HepG2 (cell line): ENCODE data around the gene FAR1.

Experiments
- CTCF ChIP-seq: sonication (generic); formaldehyde crosslinking; IDR thresholded peaks from 2 replicates; pipeline ENCODE4 v1.5.0; 2020; ENCODE audit warnings: mild to moderate bottlenecking, missing genetic modification reagents, moderate library complexity
- GATA4 ChIP-seq: sonication (generic); IDR thresholded peaks from 2 replicates; pipeline ENCODE4 v1.6.1; 2016; ENCODE audit warnings: antibody characterized with exemption, low read depth, borderline replicate concordance
- JUND ChIP-seq: sonication (generic); formaldehyde crosslinking; IDR thresholded peaks from 2 replicates; pipeline ENCODE4 v1.8.0; 2022; ENCODE audit warnings: mild to moderate bottlenecking, missing genetic modification reagents
- SIX4 ChIP-seq: sonication (generic); formaldehyde crosslinking; IDR thresholded peaks from 2 replicates; pipeline ENCODE4 v1.4.0; 2020; ENCODE audit warnings: missing genetic modification reagents
- ZBTB7A ChIP-seq: sonication (generic); formaldehyde crosslinking; IDR thresholded peaks from 2 replicates; pipeline ENCODE4 v1.8.0; 2022; ENCODE audit warnings: mild to moderate bottlenecking, missing genetic modification reagents
- TF ChIP-seq, protein P1 (sequence below): IDR thresholded peaks from 2 replicates; pipeline ENCODE4 v1.6.1; 2012; ENCODE audit warnings: inconsistent platforms

DNA sequence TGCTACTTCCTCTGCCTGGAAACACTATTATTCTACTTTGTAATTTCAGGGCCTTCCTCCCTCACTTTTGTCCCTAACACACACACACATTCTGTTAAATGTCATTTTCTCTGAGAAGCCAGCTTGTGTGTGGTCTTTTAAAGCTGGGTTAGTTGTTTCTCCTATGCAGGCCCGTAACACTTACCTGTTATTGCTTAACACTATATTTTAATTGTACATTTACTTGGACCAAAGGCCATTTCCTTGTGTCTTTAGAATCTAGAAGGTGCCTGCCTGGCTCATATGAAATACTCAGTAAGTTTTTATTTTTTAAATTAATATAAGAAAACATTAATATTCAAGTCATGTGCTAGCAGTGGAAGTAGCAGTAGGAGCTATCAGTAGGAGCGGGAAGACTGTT, 30.6 kb downstream of the FAR1 start:
- TF ChIP-seq, protein P1, sequence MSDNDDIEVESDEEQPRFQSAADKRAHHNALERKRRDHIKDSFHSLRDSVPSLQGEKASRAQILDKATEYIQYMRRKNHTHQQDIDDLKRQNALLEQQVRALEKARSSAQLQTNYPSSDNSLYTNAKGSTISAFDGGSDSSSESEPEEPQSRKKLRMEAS, result no peak
- TF ChIP-seq JUND (no peak), GATA4 (no peak), SIX4 (CRISPR knock-in tag) (no peak), ZBTB7A (CRISPR knock-in tag) (no peak), CTCF (no peak)
